Measurements from ENCODE around the gene AMACR. TPM values are rescaled to one million over a fixed set of nuclear protein-coding genes. Genes with fewer than 3 reads are reported as not detected.

AMACR gene
- total and polyA plus RNA-seq, 2 experiments from 2014 or later = 6.7 to 12.6 TPM

GRCh38 chr5:34020726-34021125 lies 12.9 kb upstream of the AMACR start (continued):
- TF ChIP-seq ZNF462 (CRISPR knock-in tag; IDR thresholded peaks at IDR 0.05) (no peak), JUNB (IDR thresholded peaks at IDR 0.05; ENCODE audit: unreplicated experiment) (no peak), CREB1 (CRISPR knock-in tag; IDR thresholded peaks at IDR 0.05; ENCODE audit: low read depth) (no peak), CTCF (conservative IDR thresholded peaks at IDR 0.05; ENCODE audit: low read depth in 2 of 2) (no peak), ZNF331 (CRISPR knock-in tag; IDR thresholded peaks at IDR 0.05; ENCODE audit: low read depth) (no peak), STAT1 (IDR thresholded peaks at IDR 0.05; ENCODE audit: unreplicated experiment) (no peak), EZH2 (IDR thresholded peaks at IDR 0.05; ENCODE audit: low read depth, unreplicated experiment) (no peak), NANOG (IDR thresholded peaks at IDR 0.05; ENCODE audit: borderline replicate concordance) (no peak), ETS1 (IDR thresholded peaks at IDR 0.05) (no peak), ZNF114 (CRISPR knock-in tag; IDR thresholded peaks at IDR 0.05) (no peak)
